GM19455 (cell line): Measurements from ENCODE around the gene MRPS27.
"Not testable (repeated sequence)": the region's sequence is repeated elsewhere in the genome, so short reads cannot be mapped to it uniquely, and the experiment has no call there.

Experiments used
- ATAC-seq: cut with Tn5 transposase; IDR thresholded peaks from one replicate; pipeline ENCODE4 v1.9.1; 2021; ENCODE audit not compliant: unreplicated experiment

The MRPS27 gene

GRCh38 chr5:72177538-72177937 lies 142.5 kb downstream of the MRPS27 start:
- ATAC-seq = no peak

GRCh38 chr5:72172786-72173185 lies 147.3 kb downstream of the MRPS27 start:
- no peak for ATAC-seq

GRCh38 chr5:72171667-72172066 lies 148.4 kb downstream of the MRPS27 start:
- no peak for ATAC-seq

- ATAC-seq = not testable (repeated sequence)
These were observed 148.9 kb downstream of the MRPS27 start for GRCh38 chr5:72171181-72171580.

GRCh38 chr5:72170101-72170500 lies 149.9 kb downstream of the MRPS27 start:
- no peak for ATAC-seq
